HAP-1 (cell line): ENCODE data around the gene ATP6V0A4.
A peak's percentile ranks its signal among the peaks of the same experiment; 100 is the strongest.

Experiments used
- DNase-seq, 2 experiments: peaks; one replicate each; pipeline ENCODE4 v3.0.0-alpha.2; 2016 to 2020; ENCODE audit warnings: low spot score in 2 of 2
- H3K27me3 ChIP-seq: fragments of 250-450 bp; sonication (Bioruptor Pico); 2 replicates; pipeline ENCODE4 v1.5.1; 2020; ENCODE audit warnings: low read depth, mild to moderate bottlenecking, moderate library complexity
- H3K36me3 ChIP-seq: fragments of 250-450 bp; sonication (Bioruptor Pico); replicated peaks from 2 replicates; pipeline ENCODE4 v1.5.1; 2020; ENCODE audit warnings: mild to moderate bottlenecking
- H3K4me1 ChIP-seq: fragments of 250-450 bp; sonication (Bioruptor Pico); 2 replicates; pipeline ENCODE4 v1.5.1; 2020; ENCODE audit warnings: mild to moderate bottlenecking
- H3K4me3 ChIP-seq: fragments of 250-450 bp; sonication (Bioruptor Pico); 2 replicates; pipeline ENCODE4 v1.5.1; 2020; ENCODE audit warnings: mild to moderate bottlenecking, moderate library complexity
- H3K9me3 ChIP-seq: fragments of 250-450 bp; sonication (Bioruptor Pico); 2 replicates; pipeline ENCODE4 v1.5.1; 2020; ENCODE audit warnings: mild to moderate bottlenecking, moderate library complexity
- in situ Hi-C: fragments of 300-500 bp; cut with MboI; formaldehyde crosslinking; loops from 3 replicates; pipeline ENCODE4 v1.14.3; 2020; ENCODE audit warnings: low sequenced_read_pairs, inconsistent platforms, mixed read lengths

Gene ATP6V0A4

DNA sequence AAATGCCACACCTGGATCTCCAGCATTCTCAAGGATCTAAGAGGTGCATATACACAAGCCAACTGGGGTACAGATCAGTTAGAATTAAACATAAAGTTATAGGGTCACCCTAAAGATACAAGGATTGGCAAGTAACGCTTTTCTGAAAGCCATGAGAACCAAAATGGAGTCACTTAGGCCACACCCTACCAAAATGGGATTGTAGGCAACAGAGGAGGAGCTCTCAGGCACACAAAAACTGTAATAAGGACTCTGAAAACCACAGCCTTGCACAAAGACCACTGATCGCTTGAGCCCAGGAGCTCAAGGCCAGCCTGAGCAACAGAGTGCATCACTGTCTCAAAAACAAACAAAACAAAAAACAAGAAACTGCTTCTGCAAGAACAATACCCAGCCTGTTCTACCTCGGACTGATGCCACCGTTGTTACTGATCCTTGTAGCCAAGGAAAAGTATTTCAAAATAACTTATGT lies 132.3 kb downstream of the ATP6V0A4 start:
- H3K9me3 ChIP-seq = peaks cover 5% of the 10 kb centered on the region; the same call in 1 of the 2 replicates
- no peaks in the 10 kb centered on the region for H3K27me3 ChIP-seq
- peaks cover 22% of the 10 kb centered on the region for H3K4me1 ChIP-seq
- DNase-seq = no peak
- no peaks in the 10 kb centered on the region for H3K36me3 ChIP-seq
- no peak overlapping the region for H3K4me3 ChIP-seq
- in situ Hi-C loops = no loop called here

DNA sequence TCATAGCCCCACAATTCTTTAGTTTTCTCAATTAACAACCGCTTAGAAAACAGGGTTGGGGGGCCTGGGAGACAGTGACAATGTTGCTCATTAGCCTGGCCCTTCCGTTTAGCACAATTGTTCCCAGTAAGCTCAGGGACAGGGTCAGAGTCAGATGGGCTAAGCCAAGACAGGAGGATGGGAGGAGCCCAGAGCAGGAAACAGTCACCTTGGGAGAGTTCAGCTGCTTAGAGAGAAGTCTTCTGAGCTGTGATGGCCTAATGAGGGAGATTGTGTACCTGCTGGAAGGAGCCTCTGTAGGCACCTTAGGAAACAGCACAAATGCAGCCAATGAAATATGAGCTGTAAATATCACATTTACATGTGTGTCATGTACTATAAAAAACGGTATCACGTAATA lies 132.7 kb downstream of the ATP6V0A4 start:
- peaks cover 22% of the 10 kb centered on the region for H3K4me1 ChIP-seq
- DNase-seq = no peak
- H3K4me3 ChIP-seq = no peak overlapping the region
- H3K9me3 ChIP-seq = peaks cover 5% of the 10 kb centered on the region; the same call in 1 of the 2 replicates
- in situ Hi-C loops = no loop called here
- no peaks in the 10 kb centered on the region for H3K36me3 ChIP-seq
- no peaks in the 10 kb centered on the region for H3K27me3 ChIP-seq

DNA sequence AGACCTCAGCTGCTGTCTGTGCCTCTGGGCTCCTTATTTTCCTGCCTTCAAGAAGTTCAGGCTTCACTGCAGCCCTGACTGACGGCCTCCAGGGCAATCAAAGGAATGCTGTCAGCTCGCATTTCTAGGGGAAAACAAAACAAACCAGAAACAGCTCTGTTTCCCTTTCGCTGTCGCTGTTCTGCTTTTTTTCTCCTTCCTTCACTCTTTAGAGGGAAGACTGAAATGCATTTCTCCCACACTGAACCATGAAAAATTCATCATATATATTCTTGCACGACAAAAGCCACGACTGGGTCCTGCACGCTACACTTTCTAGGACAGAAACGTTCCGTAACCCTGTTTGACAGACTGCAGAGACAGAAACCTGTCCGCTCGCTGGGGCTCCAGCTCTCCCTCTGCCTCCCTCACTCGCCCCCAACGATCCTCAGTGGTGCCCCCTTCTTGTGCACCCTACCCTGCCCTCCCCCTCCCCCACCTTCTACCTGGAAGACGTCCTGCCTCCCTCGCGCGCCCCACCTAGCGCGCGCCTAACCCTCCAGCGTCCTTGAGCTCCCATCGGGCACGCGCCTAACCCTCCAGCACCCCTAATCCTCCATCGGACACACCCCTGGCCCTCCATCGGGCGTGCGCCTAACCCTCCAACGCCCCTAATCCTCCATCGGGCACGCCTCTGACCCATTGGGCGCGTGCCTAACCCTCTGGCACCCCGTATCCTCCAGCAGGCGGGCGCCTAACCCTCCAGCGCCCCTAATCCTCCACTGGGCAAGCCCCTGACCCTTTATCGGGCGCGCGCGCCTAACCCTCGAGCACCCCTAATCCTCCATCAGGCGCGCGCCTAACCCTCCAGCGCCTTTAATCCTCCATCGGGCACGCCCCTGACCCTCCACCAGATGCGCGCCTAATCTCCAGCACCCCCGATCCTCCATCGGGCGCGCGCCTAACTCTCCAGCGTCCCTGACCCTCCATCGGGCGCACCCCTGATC lies 134.0 kb downstream of the ATP6V0A4 start:
- peak; percentile 41 to 63 for DNase-seq
- no peaks in the 10 kb centered on the region for H3K27me3 ChIP-seq
- H3K4me3 ChIP-seq = peak overlapping the region; percentile 43
- in situ Hi-C loops = no loop called here
- H3K9me3 ChIP-seq = peaks cover 5% of the 10 kb centered on the region; the same call in 1 of the 2 replicates
- H3K36me3 ChIP-seq = no peaks in the 10 kb centered on the region
- H3K4me1 ChIP-seq = peaks cover 20% of the 10 kb centered on the region

DNA sequence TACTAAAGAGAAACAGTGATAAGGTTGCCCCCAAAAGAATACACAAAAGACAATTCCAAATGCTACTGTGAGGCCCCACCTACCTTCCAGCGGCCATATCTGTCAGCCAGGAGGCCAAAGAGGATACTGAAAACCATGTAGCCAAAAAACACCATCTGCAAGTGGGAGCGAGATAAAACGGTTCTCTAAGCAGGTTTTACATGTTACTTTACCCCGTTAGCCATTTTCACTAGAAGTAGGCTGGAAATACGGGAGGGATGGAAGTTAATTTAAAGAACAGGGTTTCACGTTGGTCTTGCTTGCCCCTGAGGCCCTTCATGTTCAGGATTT lies 135.0 kb downstream of the ATP6V0A4 start:
- Histone ChIP-seq H3K9me3 (0 out of 2 replicates have a peak, but pooled peaks cover 1% of the 10 kb centered on the region), H3K4me1 (peaks cover 20% of the 10 kb centered on the region), H3K36me3 (no peaks in the 10 kb centered on the region), H3K4me3 (no peak overlapping the region), H3K27me3 (no peaks in the 10 kb centered on the region)
- DNase-seq = no peak
- in situ Hi-C loops = no loop called here

DNA sequence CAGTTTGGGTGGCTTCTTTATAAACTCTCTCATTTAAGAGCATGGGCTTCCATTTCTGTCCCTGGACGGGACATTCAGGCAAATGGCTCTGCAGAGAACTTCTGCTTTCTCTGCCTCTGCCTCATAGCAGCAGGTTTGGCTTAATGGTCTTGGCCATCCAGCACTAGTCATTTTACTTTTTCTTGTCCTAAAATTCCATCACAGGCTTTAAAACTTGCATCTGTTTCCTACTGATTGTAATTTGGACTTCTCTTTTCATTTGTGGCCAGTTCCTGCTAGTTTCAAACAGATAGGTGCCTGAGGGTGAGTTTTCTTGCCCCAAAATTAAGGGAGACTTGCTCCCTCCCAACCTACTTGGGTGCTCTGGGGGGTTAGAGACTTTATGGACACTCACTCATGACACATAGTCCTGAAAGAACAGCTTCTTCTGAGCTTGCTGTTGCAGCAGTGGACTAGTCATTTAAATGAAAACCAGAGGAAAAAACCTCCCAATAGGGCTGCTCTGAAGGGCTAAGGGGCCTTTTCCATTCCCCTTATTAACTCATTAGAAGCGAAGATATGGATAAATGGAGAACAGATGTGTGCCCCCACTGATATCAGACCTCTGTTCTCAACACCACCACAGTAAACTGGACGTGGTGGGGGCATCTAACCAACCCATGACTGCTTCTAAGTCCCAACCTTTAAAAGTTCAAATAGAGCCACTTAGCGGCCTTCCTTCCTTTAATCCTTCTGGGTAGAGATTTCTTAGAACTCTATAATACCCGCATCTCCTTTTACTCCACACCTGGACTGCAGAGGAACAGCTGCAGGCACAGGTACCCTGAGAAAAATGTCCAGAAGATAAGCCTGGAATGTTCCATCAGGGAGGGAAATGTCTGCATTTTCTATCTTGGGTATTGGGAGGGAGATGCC lies 135.7 kb downstream of the ATP6V0A4 start:
- peaks cover 20% of the 10 kb centered on the region for H3K4me1 ChIP-seq
- no peak for DNase-seq
- H3K4me3 ChIP-seq = no peak overlapping the region
- in situ Hi-C loops = no loop called here
- no peaks in the 10 kb centered on the region for H3K9me3 ChIP-seq
- no peaks in the 10 kb centered on the region for H3K36me3 ChIP-seq
- H3K27me3 ChIP-seq = no peaks in the 10 kb centered on the region

DNA sequence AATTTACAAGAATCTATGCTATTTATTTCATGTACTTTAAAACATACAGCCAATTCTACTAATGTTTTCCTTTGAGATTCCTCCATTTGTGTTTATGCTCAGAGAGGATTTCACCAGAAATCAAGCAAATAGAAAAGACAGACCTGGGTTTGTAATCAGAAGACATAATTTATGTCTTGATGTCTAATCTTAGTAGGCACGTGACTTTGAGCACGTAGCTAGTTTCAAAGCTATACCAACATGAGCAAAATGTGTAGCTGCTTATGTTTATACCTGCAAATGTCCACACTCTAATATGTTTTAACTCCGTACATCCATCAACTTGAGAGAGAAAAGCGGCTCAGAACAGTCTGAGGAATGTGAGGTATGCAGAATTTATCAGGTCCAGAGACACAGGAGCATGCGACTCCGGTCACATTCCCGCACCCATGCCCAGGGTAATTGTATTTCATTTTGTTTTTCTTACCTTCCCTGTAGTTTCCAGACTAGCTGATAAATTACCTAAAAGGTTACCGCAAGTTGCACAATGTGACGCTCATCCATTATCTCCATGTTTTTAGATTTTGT lies 136.8 kb downstream of the ATP6V0A4 start:
- H3K27me3 ChIP-seq = no peaks in the 10 kb centered on the region
- no peaks in the 10 kb centered on the region for H3K36me3 ChIP-seq
- H3K4me1 ChIP-seq = peaks cover 13% of the 10 kb centered on the region
- H3K4me3 ChIP-seq = no peak overlapping the region
- no peaks in the 10 kb centered on the region for H3K9me3 ChIP-seq
- DNase-seq = no peak
- in situ Hi-C loops = no loop called here

DNA sequence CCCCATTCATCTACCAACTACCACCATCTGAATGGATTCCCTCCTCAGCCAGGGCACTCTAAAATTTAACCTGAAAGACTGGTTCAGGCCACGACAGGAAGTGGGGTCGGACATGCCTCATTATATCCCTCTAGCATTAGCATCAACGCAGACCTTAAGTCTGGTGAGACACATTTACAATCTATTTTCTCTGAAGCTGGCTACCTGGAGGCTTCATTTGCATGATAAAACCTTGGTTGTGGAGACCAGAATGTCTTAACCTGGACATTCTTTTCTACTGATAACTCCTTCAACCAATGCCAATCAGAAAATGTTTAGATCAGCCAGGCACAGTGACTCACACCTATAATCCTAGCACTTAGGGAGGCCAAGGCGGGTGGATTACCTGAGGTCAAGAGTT lies 139.1 kb downstream of the ATP6V0A4 start:
- H3K4me1 ChIP-seq = peaks cover 6% of the 10 kb centered on the region
- in situ Hi-C loops = no loop called here

DNA sequence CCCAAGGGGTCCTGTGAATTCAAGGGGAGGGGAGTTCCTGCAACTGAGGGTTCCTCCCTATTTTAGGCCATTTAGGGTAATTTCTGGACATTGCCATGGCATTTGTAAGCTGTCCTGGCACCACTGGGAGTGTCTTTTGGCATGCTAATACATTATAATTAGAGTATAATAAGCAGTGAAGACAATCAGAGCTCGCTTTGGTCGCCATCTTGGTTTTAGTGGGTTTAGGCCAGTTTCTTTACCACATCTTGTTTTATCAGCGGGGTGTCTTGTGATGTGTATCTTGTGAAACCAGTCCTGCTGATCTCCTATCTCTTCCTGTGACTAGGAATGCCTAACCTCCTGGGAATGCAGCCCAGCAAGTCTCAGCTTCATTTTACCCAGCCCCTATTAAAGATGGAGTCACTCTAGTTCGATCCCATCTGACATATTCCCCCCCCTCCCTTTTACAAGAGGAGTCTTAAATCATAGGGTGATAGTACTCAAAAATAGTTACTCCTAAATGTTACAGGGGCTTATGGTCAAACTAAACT lies 140.1 kb downstream of the ATP6V0A4 start:
- H3K36me3 ChIP-seq = no peaks in the 10 kb centered on the region
- H3K4me3 ChIP-seq = no peak overlapping the region

More for the DNA sequence above, 139.1 kb downstream of the ATP6V0A4 start:
- no peak for DNase-seq
- H3K27me3 ChIP-seq = no peaks in the 10 kb centered on the region
- no peak overlapping the region for H3K4me3 ChIP-seq
- no peaks in the 10 kb centered on the region for H3K36me3 ChIP-seq
- H3K9me3 ChIP-seq = no peaks in the 10 kb centered on the region; the same call in 1 of the 2 replicates

DNA sequence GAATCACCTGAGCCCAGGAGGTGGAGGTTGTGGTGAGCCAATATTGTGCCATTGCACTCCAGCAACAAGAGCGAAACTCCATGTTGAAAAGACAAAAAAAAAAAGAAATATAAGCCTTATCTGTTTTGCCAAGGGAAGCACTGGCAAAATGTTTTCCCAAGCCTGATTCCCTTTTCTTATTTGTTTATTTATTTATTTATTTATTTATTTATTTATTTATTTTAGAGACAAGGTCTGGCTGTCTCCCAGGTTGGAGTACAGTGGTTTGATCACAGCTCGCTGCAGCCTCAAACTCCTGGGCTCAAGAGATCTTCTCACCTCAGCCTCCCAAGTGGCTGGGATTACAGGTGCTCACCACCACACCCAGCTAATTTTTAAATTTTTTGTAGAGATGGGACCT lies 141.0 kb downstream of the ATP6V0A4 start:
- Histone ChIP-seq H3K9me3 (no peaks in the 10 kb centered on the region; the same call in 1 of the 2 replicates), H3K36me3 (no peaks in the 10 kb centered on the region), H3K27me3 (no peaks in the 10 kb centered on the region), H3K4me1 (no peaks in the 10 kb centered on the region), H3K4me3 (no peak overlapping the region)
- in situ Hi-C loops = no loop called here
- no peak for DNase-seq

More for the DNA sequence above, 140.1 kb downstream of the ATP6V0A4 start:
- H3K4me1 ChIP-seq = no peaks in the 10 kb centered on the region
- H3K9me3 ChIP-seq = no peaks in the 10 kb centered on the region; the same call in 1 of the 2 replicates
- H3K27me3 ChIP-seq = no peaks in the 10 kb centered on the region
- no peak for DNase-seq
- in situ Hi-C loops = no loop called here
